Measurements from ENCODE around the gene MGLL.

The MGLL gene

GRCh38 chr3:127775398-127776109 lies 46.8 kb downstream of the MGLL start:
- H3K4me1 ChIP-seq (ENCODE audit: control insufficient read depth, insufficient read depth, low read length), result no peaks in the 10 kb centered on the region
- H3K36me3 ChIP-seq (ENCODE audit: control insufficient read depth, insufficient read depth, low read length), result no peaks in the 10 kb centered on the region
- no peaks in the 10 kb centered on the region for H3K27me3 ChIP-seq (ENCODE audit: control insufficient read depth, insufficient read depth, low read length)
- H3K9ac ChIP-seq (ENCODE audit: low read depth, low read length), result no peak overlapping the region
- H3K9me3 ChIP-seq (ENCODE audit: control insufficient read depth, insufficient read depth, low read length), result no peaks in the 10 kb centered on the region
- H3K4me3 ChIP-seq (ENCODE audit: low read depth, low read length), result no peak overlapping the region

GRCh38 chr3:127774647-127775046 lies 47.7 kb downstream of the MGLL start:
- H3K4me1 ChIP-seq (ENCODE audit: control insufficient read depth, insufficient read depth, low read length), result no peaks in the 10 kb centered on the region
- no peak overlapping the region for H3K9ac ChIP-seq (ENCODE audit: low read depth, low read length)

GRCh38 chr3:127773752-127774395 lies 48.4 kb downstream of the MGLL start:
- H3K4me1 ChIP-seq (ENCODE audit: control insufficient read depth, insufficient read depth, low read length), result no peaks in the 10 kb centered on the region
- no peaks in the 10 kb centered on the region for H3K27me3 ChIP-seq (ENCODE audit: control insufficient read depth, insufficient read depth, low read length)
- H3K9ac ChIP-seq (ENCODE audit: low read depth, low read length), result no peak overlapping the region
- no peaks in the 10 kb centered on the region for H3K9me3 ChIP-seq (ENCODE audit: control insufficient read depth, insufficient read depth, low read length)
- no peak overlapping the region for H3K4me3 ChIP-seq (ENCODE audit: low read depth, low read length)
- H3K36me3 ChIP-seq (ENCODE audit: control insufficient read depth, insufficient read depth, low read length), result no peaks in the 10 kb centered on the region

More at GRCh38 chr3:127774647-127775046, 47.7 kb downstream of the MGLL start:
- no peaks in the 10 kb centered on the region for H3K36me3 ChIP-seq (ENCODE audit: control insufficient read depth, insufficient read depth, low read length)
- no peak overlapping the region for H3K4me3 ChIP-seq (ENCODE audit: low read depth, low read length)
- H3K9me3 ChIP-seq (ENCODE audit: control insufficient read depth, insufficient read depth, low read length), result no peaks in the 10 kb centered on the region
- no peaks in the 10 kb centered on the region for H3K27me3 ChIP-seq (ENCODE audit: control insufficient read depth, insufficient read depth, low read length)

- H3K27me3 ChIP-seq (ENCODE audit: control insufficient read depth, insufficient read depth, low read length), result no peaks in the 10 kb centered on the region
Observed at GRCh38 chr3:127772827-127773751, 49.2 kb downstream of the MGLL start.

GRCh38 chr3:127772273-127772672 lies 50.0 kb downstream of the MGLL start:
- Histone ChIP-seq H3K36me3 (ENCODE audit: control insufficient read depth, insufficient read depth, low read length) (no peaks in the 10 kb centered on the region), H3K27me3 (ENCODE audit: control insufficient read depth, insufficient read depth, low read length) (no peaks in the 10 kb centered on the region), H3K9ac (ENCODE audit: low read depth, low read length) (no peak overlapping the region), H3K9me3 (ENCODE audit: control insufficient read depth, insufficient read depth, low read length) (no peaks in the 10 kb centered on the region), H3K4me1 (ENCODE audit: control insufficient read depth, insufficient read depth, low read length) (no peaks in the 10 kb centered on the region), H3K4me3 (ENCODE audit: low read depth, low read length) (no peak overlapping the region)

More at GRCh38 chr3:127772827-127773751, 49.2 kb downstream of the MGLL start:
- H3K4me1 ChIP-seq (ENCODE audit: control insufficient read depth, insufficient read depth, low read length), result no peaks in the 10 kb centered on the region
- H3K36me3 ChIP-seq (ENCODE audit: control insufficient read depth, insufficient read depth, low read length), result no peaks in the 10 kb centered on the region
- no peak overlapping the region for H3K4me3 ChIP-seq (ENCODE audit: low read depth, low read length)
- H3K9me3 ChIP-seq (ENCODE audit: control insufficient read depth, insufficient read depth, low read length), result no peaks in the 10 kb centered on the region
- no peak overlapping the region for H3K9ac ChIP-seq (ENCODE audit: low read depth, low read length)

- Histone ChIP-seq H3K27me3 (ENCODE audit: control insufficient read depth, insufficient read depth, low read length) (no peaks in the 10 kb centered on the region), H3K4me3 (ENCODE audit: low read depth, low read length) (no peak overlapping the region), H3K9ac (ENCODE audit: low read depth, low read length) (no peak overlapping the region), H3K9me3 (ENCODE audit: control insufficient read depth, insufficient read depth, low read length) (no peaks in the 10 kb centered on the region), H3K4me1 (ENCODE audit: control insufficient read depth, insufficient read depth, low read length) (no peaks in the 10 kb centered on the region), H3K36me3 (ENCODE audit: control insufficient read depth, insufficient read depth, low read length) (no peaks in the 10 kb centered on the region)
Observed at GRCh38 chr3:127771746-127772145, 50.6 kb downstream of the MGLL start.

- Histone ChIP-seq H3K4me1 (ENCODE audit: control insufficient read depth, insufficient read depth, low read length) (no peaks in the 10 kb centered on the region), H3K36me3 (ENCODE audit: control insufficient read depth, insufficient read depth, low read length) (no peaks in the 10 kb centered on the region), H3K27me3 (ENCODE audit: control insufficient read depth, insufficient read depth, low read length) (no peaks in the 10 kb centered on the region), H3K9me3 (ENCODE audit: control insufficient read depth, insufficient read depth, low read length) (no peaks in the 10 kb centered on the region), H3K4me3 (ENCODE audit: low read depth, low read length) (no peak overlapping the region), H3K9ac (ENCODE audit: low read depth, low read length) (no peak overlapping the region)
Observed at GRCh38 chr3:127770671-127771355, 51.5 kb downstream of the MGLL start.

GRCh38 chr3:127769284-127770081 lies 52.8 kb downstream of the MGLL start:
- no peaks in the 10 kb centered on the region for H3K27me3 ChIP-seq (ENCODE audit: control insufficient read depth, insufficient read depth, low read length)
- H3K9ac ChIP-seq (ENCODE audit: low read depth, low read length), result no peak overlapping the region
- no peaks in the 10 kb centered on the region for H3K36me3 ChIP-seq (ENCODE audit: control insufficient read depth, insufficient read depth, low read length)
- no peaks in the 10 kb centered on the region for H3K9me3 ChIP-seq (ENCODE audit: control insufficient read depth, insufficient read depth, low read length)
- H3K4me3 ChIP-seq (ENCODE audit: low read depth, low read length), result no peak overlapping the region
- no peaks in the 10 kb centered on the region for H3K4me1 ChIP-seq (ENCODE audit: control insufficient read depth, insufficient read depth, low read length)

GRCh38 chr3:127768346-127769008 lies 53.8 kb downstream of the MGLL start:
- Histone ChIP-seq H3K4me3 (ENCODE audit: low read depth, low read length) (no peak overlapping the region), H3K27me3 (ENCODE audit: control insufficient read depth, insufficient read depth, low read length) (no peaks in the 10 kb centered on the region), H3K9ac (ENCODE audit: low read depth, low read length) (no peak overlapping the region), H3K9me3 (ENCODE audit: control insufficient read depth, insufficient read depth, low read length) (no peaks in the 10 kb centered on the region), H3K4me1 (ENCODE audit: control insufficient read depth, insufficient read depth, low read length) (no peaks in the 10 kb centered on the region), H3K36me3 (ENCODE audit: control insufficient read depth, insufficient read depth, low read length) (no peaks in the 10 kb centered on the region)

- Histone ChIP-seq H3K36me3 (ENCODE audit: control insufficient read depth, insufficient read depth, low read length) (no peaks in the 10 kb centered on the region), H3K4me1 (ENCODE audit: control insufficient read depth, insufficient read depth, low read length) (no peaks in the 10 kb centered on the region), H3K27me3 (ENCODE audit: control insufficient read depth, insufficient read depth, low read length) (no peaks in the 10 kb centered on the region), H3K9ac (ENCODE audit: low read depth, low read length) (no peak overlapping the region), H3K9me3 (ENCODE audit: control insufficient read depth, insufficient read depth, low read length) (no peaks in the 10 kb centered on the region), H3K4me3 (ENCODE audit: low read depth, low read length) (no peak overlapping the region)
Observed at GRCh38 chr3:127767126-127767525, 55.2 kb downstream of the MGLL start.

All from iPS-15b (cell line).